ENCODE measurements around the gene GALNS. TPM values are rescaled to one million over a fixed set of nuclear protein-coding genes. Genes with fewer than 3 reads are reported as not detected.
"Not testable (repeated sequence)": the region's sequence is repeated elsewhere in the genome, so short reads cannot be mapped to it uniquely, and the experiment has no call there.

The GALNS gene
- total RNA-seq, 2 donors from 2014 or later, result 17.1 to 19.0 TPM

- no peak for ATAC-seq
- intact Hi-C loops (cut with DNase I), result loop anchor here in 1 of 2 donors (5.0 kb wide), 1 partner anchor 39 kb away; no protein-coding TSS in a partner anchor
- peak; percentile 51 for DNase-seq
Measured at GRCh38 chr16:88781140-88782077, 75.3 kb downstream of the GALNS start.

- DNase-seq, result no peak
- intact Hi-C loops (cut with DNase I), result loop anchor here in 1 of 2 donors (5.0 kb wide), 1 partner anchor 38 kb away; no protein-coding TSS in a partner anchor
- ATAC-seq, result no peak
Measured at GRCh38 chr16:88780142-88781062, 76.3 kb downstream of the GALNS start.

GRCh38 chr16:88779406-88780141 is 77.2 kb downstream of the GALNS start:
- intact Hi-C loops (cut with DNase I), result loop anchor here in 1 of 2 donors (5.0 kb wide), 1 partner anchor 37 kb away; no protein-coding TSS in a partner anchor
- ATAC-seq, result no peak
- DNase-seq, result peak; percentile 61

- DNase-seq (no peak), ATAC-seq (no peak)
- intact Hi-C loops (cut with DNase I), result no loop called here
Measured at GRCh38 chr16:88778541-88779065, 78.1 kb downstream of the GALNS start.

GRCh38 chr16:88778271-88778525 is 78.5 kb downstream of the GALNS start:
- no peak for ATAC-seq
- no peak for DNase-seq
- intact Hi-C loops (cut with DNase I), result no loop called here

- intact Hi-C loops (cut with DNase I), result no loop called here
- no peak for DNase-seq
- no peak for ATAC-seq
Measured at GRCh38 chr16:88777471-88778270, 79.1 kb downstream of the GALNS start.

- ATAC-seq (no peak), DNase-seq (peak; percentile 11)
- intact Hi-C loops (cut with DNase I), result no loop called here
Measured at GRCh38 chr16:88775825-88776224, 80.9 kb downstream of the GALNS start.

GRCh38 chr16:88774544-88775393 is 82.0 kb downstream of the GALNS start:
- DNase-seq, result no peak
- intact Hi-C loops (cut with DNase I), result no loop called here
- no peak for ATAC-seq

GRCh38 chr16:88773812-88774291 is 82.9 kb downstream of the GALNS start:
- DNase-seq, result peak; percentile 89
- intact Hi-C loops (cut with DNase I), result no loop called here

GRCh38 chr16:88772871-88773811 is 83.6 kb downstream of the GALNS start:
- ATAC-seq, result peak; percentile 23 to 61
- intact Hi-C loops (cut with DNase I), result no loop called here
- DNase-seq, result peak; percentile 68

More at GRCh38 chr16:88773812-88774291, 82.9 kb downstream of the GALNS start:
- ATAC-seq, result peak; percentile 39 to 45

- DNase-seq; ATAC-seq; intact Hi-C loops (cut with DNase I): not testable (repeated sequence)
Measured at GRCh38 chr16:88771781-88772180, 85.0 kb downstream of the GALNS start.

GRCh38 chr16:88771294-88771772 is 85.4 kb downstream of the GALNS start:
- ATAC-seq (no peak), DNase-seq (no peak)
- intact Hi-C loops (cut with DNase I), result no loop called here

- intact Hi-C loops (cut with DNase I), result no loop called here
- peak in 1 of 2 donors; percentile 46 for ATAC-seq
- DNase-seq, result no peak
Measured at GRCh38 chr16:88770461-88771293, 86.1 kb downstream of the GALNS start.

GRCh38 chr16:88769617-88770460 is 86.9 kb downstream of the GALNS start:
- DNase-seq, result no peak
- intact Hi-C loops (cut with DNase I), result no loop called here
- peak in 1 of 2 donors; percentile 3 for ATAC-seq

Measured in left cardiac atrium (tissue), 4 donors.